PFSK-1 (cell line): ENCODE data around the gene SP140.

Experiments used
- FOXP2 ChIP-seq: optimal IDR thresholded peaks from 2 replicates; pipeline ENCODE3; 2011; ENCODE audit warnings: borderline replicate concordance, control low read depth, inconsistent platforms; ENCODE audit not compliant: insufficient read depth; ENCODE audit errors: extremely low read length, extremely low read depth
- POLR2AphosphoS5 ChIP-seq: IDR thresholded peaks from 2 replicates; pipeline ENCODE4 v1.6.1; 2012; ENCODE audit warnings: low read depth, mild to moderate bottlenecking, control low read depth, low read length, moderate library complexity
- SIN3A ChIP-seq: IDR thresholded peaks from 2 replicates; pipeline ENCODE4 v1.6.1; 2012; ENCODE audit warnings: mild to moderate bottlenecking, low read length, moderate library complexity, borderline replicate concordance; ENCODE audit not compliant: insufficient read depth
- TAF1 ChIP-seq: IDR thresholded peaks from 2 replicates; pipeline ENCODE4 v1.6.1; 2012; ENCODE audit warnings: low read length, control low read depth, borderline replicate concordance; ENCODE audit not compliant: insufficient read depth
- TF ChIP-seq, protein P1 (sequence below), 2 experiments: IDR thresholded peaks; 2 replicates each; pipeline versions ENCODE4 v1.6.1 to v1.8.0; 2011 to 2012; ENCODE audit warnings: low read depth in 2 of 2, low read length in 2 of 2, control low read depth in 1 of 2, inconsistent platforms in 1 of 2, mild to moderate bottlenecking in 1 of 2, moderate library complexity in 1 of 2; ENCODE audit not compliant: insufficient read depth in 1 of 2

Gene SP140

DNA sequence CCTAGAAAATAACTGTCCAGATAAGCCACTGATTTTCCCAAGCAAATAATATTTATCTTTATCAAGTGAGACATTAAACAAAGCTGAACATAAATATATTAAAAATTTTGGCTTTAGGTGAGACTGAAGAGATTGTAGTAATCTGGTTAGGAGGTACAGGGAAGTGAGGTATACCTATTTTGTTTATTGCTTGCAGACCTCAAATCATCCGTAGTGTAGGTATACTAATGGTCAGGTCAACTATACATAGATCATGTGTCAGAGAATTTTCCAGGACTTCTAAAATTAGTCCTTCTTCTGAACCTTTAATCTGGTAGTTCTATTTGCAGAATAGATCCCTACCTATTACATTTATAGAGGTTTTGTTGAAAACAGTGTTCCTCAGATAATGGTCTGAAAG is 41.5 kb downstream of the SP140 start:
- TF ChIP-seq, protein P1, sequence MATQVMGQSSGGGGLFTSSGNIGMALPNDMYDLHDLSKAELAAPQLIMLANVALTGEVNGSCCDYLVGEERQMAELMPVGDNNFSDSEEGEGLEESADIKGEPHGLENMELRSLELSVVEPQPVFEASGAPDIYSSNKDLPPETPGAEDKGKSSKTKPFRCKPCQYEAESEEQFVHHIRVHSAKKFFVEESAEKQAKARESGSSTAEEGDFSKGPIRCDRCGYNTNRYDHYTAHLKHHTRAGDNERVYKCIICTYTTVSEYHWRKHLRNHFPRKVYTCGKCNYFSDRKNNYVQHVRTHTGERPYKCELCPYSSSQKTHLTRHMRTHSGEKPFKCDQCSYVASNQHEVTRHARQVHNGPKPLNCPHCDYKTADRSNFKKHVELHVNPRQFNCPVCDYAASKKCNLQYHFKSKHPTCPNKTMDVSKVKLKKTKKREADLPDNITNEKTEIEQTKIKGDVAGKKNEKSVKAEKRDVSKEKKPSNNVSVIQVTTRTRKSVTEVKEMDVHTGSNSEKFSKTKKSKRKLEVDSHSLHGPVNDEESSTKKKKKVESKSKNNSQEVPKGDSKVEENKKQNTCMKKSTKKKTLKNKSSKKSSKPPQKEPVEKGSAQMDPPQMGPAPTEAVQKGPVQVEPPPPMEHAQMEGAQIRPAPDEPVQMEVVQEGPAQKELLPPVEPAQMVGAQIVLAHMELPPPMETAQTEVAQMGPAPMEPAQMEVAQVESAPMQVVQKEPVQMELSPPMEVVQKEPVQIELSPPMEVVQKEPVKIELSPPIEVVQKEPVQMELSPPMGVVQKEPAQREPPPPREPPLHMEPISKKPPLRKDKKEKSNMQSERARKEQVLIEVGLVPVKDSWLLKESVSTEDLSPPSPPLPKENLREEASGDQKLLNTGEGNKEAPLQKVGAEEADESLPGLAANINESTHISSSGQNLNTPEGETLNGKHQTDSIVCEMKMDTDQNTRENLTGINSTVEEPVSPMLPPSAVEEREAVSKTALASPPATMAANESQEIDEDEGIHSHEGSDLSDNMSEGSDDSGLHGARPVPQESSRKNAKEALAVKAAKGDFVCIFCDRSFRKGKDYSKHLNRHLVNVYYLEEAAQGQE (IDR thresholded peaks at IDR 0.05; ENCODE audit: insufficient read depth in 1 of 2, low read depth in 2 of 2, low read length in 2 of 2), result no peak
- TF ChIP-seq SIN3A (no peak), TAF1 (no peak), FOXP2 (no peak), POLR2AphosphoS5 (no peak)

DNA sequence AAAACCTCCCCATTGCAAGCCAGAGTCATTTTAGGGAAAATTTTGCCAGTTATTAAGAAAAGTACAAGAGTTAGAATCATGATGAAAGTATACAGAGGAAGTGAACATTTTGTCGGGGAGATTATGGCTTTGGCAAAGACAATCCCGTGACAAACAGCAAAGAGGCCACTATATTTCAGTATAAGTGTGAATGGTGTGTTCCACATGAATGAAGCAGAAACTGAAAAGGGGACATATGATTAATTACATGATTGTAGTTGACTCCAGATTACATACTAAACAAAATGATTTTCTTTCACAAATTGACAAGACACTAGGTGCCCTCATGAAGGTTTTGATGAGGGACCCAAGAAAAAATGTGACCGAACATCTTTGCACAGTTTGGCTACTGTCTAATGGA is 42.0 kb downstream of the SP140 start:
- TF ChIP-seq TAF1 (no peak), SIN3A (no peak), POLR2AphosphoS5 (no peak), FOXP2 (no peak)
- TF ChIP-seq, protein P1 (IDR thresholded peaks at IDR 0.05; ENCODE audit: insufficient read depth in 1 of 2, low read depth in 2 of 2, low read length in 2 of 2), result no peak

DNA sequence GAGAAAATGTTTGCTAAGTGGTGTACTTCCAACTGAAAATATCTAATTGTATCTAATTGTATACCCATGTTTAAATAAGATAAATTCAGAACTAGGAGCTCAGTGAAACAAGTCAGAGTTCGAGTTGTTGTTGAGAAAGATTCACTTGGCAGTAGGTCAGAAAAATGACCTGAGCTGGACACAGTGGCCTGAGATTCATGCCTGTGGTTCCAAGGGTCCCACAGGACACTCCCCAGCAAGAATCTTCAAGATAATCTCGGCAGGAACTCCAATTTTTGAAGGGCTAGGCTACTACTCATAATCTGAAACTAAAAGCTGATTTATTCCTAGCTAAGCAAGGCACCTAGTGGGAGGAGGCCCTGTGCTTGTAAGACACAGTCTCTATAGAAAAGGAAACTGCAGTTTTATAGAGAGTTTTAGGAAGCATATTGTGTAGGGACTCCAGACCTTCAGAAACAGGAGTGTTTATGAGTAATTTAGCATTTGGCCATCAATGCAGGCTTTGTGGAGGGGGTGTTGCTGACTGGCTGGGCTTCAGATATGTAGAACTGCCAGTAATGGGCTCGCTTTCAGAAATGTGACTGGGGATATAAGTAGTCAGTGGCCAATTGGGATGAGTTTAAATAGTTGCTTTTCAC is 43.2 kb downstream of the SP140 start:
- TF ChIP-seq POLR2AphosphoS5, result no peak

GRCh38 chr2:230269715-230270114 is 44.2 kb downstream of the SP140 start:
- TF ChIP-seq, protein P1 (IDR thresholded peaks at IDR 0.05; ENCODE audit: insufficient read depth in 1 of 2, low read depth in 2 of 2, low read length in 2 of 2), result no peak
- no peak for TF ChIP-seq FOXP2
- TF ChIP-seq POLR2AphosphoS5, result no peak
- no peak for TF ChIP-seq TAF1
- TF ChIP-seq SIN3A, result no peak

GRCh38 chr2:230282936-230283335 is 57.4 kb downstream of the SP140 start:
- TF ChIP-seq, protein P1 (IDR thresholded peaks at IDR 0.05; ENCODE audit: insufficient read depth in 1 of 2, low read depth in 2 of 2, low read length in 2 of 2), result no peak
- TF ChIP-seq FOXP2, result no peak
- TF ChIP-seq SIN3A, result no peak
- TF ChIP-seq POLR2AphosphoS5, result no peak
- TF ChIP-seq TAF1, result no peak
